Fibroblast of skin of right quadriceps (primary cell): Measurements from ENCODE around the gene FSIP1.

ENCODE experiments used
- DNase-seq: peaks from one replicate; pipeline ENCODE4 v3.0.0-alpha.2; 2013

The FSIP1 gene

DNA sequence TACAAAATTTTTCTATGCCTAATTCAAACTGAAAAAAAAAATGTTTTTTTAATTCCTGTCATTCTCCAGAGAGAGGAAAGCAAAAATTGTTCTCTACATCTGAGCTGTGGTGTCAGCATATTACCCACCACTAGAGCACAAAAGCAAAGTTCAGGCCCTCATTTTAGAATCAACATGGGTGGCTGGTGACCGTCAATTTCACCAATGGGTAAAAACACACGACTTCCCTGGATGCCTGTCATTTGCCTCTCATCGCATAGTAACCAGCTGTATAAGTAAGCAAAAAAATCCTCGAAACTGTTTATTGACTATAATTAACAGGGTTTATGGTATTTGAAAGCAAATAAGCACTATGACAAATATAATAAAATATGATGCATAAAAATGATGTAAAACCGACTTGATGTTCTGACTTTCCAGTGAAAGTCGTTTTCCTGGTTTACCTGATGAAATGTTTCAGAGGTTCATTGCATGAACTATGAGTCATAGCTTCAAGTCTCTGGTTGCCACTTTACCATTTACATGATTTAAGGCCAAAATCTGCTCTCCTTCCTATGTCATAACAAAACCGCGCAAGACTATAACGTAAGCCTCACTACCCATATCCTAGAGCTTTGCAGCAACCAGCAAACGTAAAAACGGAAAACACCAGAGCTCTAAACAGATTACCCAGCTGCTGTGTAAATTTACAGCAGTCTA, 141.3 kb downstream of the FSIP1 start:
- DNase-seq, result peak; percentile 51

DNA sequence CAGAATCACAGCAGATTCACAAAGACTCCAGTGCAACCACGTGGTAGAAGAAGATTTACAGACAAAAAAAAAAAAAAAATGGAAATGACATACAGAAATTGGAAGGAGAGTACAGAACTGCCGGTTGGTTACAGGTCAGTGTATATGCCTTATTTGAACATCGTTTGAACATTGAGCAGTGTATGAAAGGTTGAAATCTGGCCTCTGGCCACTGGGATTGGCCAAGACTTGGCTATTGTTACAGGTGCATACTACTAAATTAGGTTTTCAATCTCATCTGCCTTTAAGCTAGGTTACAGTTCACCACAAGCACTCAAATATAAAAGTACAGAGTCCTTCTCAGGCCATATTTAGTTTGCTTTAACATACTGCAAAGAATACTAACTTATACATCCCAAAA, 142.0 kb downstream of the FSIP1 start:
- no peak for DNase-seq

DNA sequence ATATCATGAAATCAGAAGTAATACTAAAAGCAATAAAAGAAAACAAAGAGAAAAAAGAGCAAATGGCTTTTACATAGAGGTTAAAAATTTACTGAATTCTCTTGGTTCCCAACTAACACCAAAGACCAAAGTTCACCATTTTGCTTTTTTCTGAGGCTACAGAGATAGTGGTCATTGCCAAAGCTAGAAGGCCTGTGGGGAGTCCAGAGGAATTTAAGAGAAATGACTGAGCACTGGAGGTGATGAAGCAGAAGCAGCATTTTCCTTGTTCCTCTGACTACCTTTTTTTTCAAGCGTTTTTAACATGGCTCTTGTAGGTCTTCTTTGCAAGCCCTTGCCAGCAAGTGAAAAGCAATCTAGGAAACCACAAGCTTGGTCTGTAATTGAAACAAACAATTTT, 143.6 kb downstream of the FSIP1 start:
- DNase-seq, result no peak

DNA sequence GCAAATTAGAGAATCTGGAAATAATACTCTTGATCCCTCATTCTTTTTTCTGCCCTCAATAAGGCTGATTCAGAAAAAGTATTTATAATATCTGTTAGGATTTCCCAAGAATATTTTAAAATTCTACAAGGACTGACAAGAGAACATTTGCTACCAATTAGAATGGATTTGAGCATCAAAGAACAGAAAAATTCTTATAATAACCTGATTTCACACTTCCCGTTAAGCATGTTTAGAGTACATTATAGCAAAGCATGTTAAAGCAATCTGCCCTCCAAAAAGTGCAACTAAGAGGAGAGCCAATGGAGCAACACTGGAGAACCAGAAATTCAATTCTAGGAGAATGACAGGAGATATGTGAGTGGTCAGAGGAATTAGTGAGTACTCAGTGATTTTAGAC, 144.6 kb downstream of the FSIP1 start:
- DNase-seq, result no peak

DNA sequence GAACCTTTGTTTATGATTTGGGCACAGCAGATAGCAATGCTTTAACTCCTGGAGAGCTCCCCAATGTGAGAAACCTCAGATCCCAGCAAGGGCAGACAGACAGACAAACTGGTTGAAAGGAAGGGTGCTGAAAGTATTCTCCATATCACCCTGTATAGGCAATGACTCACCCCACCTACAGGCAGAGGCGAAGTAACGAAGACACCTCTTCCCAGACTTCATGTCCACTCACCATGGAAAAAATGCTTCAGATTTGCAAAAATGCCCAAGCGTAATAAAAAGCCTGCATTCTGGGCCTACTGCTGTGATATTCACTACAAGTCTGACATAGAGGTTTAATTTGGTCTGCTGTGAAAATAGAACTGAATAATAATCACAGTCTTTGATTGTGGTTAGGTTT, 151.3 kb downstream of the FSIP1 start:
- DNase-seq, result peak; percentile 44

DNA sequence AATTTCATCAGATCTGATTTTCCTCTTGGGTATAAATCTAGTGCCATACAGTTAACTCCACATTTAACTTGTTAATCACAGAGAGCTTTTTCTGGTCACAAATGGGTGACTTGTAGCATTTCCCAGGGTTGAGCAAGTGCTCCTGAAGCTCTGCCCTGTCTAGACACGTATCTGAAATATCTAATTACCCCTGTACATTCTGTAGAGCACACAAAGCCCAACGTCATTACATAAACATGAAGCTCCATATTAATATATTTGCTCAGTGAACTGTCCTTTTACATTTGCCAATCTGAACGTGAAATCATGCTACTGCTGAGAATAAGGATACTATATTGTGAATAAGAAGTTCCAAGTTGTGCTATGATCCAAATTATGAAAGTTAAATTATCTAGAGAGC, 152.7 kb downstream of the FSIP1 start:
- DNase-seq, result no peak

DNA sequence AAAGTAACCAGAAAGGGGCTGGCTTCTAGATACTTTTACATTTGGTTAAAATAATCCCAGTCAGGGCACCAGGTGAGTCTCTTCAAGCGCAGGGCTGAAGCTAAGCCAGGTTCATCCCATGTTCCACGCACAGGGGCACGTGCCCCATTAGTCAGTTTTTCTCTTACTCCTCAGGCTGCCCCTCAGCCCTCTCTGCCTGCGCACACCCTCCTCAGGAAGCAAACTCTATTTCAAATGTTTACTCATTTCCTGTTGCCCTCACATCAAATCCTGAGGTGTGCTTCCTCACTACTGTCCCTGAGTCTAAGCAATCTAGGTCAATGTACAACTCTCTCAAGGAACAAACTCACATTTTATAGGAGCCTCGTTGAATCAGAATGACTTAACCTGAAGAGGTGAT, 153.3 kb downstream of the FSIP1 start:
- DNase-seq, result peak; percentile 14

DNA sequence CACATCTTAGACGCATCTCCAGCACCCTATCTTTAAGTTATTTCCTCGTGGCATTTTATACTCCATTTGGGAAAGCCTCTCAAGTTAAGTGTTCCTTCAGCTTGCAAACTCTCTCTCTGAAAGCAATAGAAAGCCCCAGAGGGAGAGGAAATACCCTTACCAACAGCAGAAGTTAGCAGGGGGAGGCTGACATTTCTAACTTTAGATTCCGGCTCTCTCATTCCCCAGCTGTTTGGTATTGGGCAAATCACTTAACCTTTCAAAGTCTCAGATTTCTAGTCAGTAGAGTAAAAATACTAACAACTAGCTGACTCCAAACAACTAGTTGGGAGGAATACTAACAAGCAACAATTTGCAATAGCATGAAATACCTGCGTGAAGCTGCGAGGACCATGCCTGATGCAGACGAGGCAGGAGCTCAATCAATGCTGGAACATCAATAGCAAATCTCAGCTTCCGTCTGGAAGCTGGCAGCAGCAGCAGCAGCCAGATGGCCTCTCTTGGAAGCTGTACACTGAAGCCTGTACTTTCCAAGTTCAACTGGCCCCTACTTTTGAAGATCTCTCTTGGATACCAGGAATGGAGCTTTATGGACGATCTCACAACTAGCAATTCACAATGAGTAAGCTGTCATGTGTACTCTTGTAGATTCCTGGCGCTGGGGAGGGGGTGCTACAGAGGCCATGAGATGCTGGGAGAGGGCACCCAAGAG, 153.9 kb downstream of the FSIP1 start:
- DNase-seq, result no peak

DNA sequence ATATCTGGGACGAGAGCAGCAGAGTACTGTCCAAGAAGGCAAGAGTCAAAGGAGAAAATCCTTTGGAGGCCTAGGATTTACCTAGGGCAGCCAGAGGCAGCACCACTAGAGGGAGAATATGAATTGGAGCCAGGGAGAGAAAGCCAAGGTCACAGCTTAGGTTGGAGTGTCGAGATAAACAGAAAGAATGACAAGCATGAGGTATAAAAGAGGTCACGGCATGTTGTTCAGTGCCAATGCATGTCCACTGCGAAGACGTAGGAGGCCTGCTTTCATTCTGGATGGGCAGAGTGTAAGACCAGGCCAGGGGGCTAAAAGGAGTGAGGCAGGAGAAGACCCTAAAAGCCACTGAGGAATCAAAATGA, 154.5 kb downstream of the FSIP1 start:
- DNase-seq, result no peak

DNA sequence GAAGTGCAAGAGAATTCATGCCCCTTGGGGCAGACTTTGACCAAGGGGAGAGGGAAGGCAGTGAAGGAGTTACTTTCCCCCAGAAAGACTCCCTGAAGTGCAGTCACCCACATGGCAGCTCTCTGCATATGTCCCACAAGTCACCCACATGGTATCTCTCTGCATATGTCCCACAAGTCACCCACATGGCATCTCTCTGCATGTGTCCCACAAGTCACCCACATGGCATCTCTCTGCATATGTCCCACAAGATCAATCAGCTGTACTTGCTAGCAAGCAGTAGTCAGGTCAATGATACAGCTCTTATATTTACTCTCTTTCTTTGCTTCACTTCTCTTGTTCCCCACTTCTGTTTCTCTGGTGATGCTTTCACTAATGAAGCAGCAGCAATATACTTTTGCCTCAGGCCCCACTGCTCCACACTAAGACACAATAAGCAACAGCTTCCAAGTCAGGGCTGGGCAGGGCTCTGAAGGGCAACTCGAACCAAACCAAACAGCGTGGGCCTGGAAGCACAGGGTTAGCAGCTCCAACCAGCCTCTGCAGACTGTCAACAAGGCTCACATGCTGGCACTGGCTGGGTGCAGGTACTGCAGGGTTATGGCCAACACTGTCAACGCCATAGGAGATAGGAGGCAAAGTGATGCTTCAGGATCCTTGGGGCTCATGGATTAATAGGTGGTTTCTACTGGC, 155.0 kb downstream of the FSIP1 start:
- DNase-seq, result no peak

DNA sequence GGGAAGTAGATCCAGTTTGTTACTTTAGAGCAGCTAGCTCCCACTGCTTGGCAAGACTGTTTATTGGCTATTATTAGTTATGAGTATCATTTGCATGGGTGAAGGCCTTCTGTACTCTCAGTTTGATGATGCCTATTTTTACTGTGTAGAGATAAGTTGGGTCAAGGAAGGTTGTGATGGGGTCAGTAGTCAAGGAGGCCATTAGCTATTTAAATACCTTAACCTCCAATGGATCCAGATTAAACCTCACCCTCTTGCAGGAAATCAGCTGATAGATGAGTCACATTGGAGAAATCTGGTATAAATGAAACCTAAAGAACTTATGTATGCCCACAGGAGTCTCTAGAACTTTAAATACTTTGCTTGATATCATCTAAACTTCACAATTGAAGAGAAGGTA, 156.8 kb downstream of the FSIP1 start:
- peak; percentile 40 for DNase-seq

DNA sequence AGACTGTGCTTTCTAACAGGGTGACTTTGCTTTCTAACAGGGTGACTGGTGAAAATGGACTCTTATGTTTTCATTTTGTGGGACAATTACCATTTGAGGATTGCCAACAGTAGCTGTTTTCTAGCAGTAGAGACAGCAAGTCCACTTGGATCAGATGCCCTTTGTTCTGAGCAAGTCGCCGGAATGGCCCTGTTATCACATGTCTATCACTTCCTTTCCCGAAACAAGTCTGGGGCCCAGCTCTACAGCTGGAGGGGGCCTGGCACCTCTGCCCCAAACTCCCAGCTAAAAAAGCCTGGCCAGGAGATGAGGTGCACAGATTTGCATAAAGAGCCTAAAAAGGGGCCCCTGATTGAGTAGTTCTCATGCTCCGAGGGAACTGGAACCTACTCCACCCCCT, 157.2 kb downstream of the FSIP1 start:
- DNase-seq, result no peak

DNA sequence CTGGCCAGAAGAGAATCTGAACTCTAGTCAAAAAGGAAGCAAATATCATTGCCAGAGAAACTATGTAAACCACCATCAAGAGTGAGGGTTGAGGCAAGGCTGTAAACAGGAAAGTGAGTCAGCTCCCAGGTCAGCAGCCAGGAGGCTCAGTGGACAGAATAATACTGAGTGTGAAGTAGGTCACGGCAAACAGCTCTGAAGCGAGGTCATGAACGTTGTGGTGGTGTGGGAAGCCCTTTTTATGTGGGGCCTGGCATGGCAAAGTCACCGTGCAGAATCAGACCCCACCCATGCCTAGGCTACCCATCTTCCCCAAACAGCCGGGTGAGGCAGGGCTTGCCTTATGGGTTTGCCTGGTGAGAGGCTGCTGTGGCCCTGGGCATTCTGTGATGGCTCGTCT, 157.8 kb downstream of the FSIP1 start:
- peak; percentile 82 for DNase-seq

DNA sequence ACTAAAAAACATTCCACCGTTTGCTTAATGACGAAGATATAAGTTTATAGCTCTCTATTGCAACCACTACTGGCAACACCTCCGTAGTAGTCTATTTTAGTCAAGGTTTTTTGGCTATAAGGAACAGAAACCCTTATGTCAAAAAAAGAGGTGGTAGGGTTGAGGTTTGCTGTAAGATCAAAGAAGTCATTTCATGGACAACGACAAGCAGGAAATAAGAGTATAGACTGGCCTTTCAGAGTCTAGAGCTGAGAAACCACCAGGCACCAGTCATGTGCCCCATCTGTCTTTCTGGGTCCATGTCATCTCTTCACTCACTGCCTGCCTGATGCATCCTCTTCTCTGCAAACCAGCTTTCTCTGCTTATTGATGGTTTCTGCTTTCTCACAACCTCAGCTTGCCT, 159.1 kb downstream of the FSIP1 start:
- no peak for DNase-seq

DNA sequence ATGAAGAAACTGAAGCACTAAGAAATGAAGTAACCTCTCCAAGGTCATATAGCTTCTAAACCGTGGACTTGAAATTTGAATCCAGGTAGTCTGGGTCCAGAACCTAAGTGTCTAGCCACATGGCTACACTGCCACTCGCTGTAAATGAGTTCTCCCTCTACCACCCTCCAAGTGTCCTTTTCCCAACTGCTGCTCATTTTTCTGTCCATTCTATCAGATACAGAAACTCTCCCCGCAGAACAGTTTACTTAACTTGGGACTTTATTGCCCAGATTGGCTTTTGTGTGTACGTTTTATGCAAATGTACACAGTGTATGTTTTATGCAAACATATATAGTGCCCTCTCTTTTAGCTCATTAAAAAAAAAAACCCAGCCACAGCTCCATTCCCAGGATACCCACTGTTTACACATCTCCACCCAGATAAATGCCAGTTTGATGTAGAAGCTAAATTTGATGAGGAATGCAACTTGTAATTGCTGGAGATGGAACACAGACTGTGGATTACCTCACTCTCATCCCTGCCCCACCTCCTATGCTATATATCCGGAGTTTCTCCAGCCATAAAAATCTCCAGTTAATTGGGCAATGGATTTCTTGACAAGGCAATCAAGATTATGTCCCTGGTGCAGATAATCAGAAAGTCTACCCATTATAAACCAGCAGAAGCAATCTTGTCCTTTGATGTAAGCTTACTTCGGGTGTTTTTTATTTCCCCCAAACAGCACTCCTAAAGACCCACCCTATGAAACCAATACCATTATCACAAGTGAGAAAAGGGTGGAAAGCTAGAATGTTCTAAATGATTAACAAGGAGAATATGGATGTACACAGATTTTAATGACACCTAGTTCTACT, 159.8 kb downstream of the FSIP1 start:
- DNase-seq, result no peak

DNA sequence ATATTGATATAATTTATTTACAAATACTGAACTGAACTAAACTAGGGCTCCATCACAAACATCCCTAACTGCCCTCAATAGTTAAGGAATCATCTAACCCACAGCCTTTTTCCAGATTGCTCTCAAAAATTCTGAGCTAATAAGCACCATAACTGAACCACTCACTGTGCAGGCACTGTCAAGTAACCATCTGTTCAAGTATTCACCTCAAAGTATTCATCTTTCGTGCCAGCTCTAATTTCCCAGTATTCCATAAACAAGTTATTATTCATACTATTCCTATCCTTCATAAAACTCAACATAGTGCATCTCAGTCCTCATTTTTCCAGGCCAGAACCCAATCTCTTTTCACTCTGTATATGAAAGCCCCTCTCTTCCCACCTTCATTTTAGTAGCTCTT, 160.7 kb downstream of the FSIP1 start:
- DNase-seq, result no peak

DNA sequence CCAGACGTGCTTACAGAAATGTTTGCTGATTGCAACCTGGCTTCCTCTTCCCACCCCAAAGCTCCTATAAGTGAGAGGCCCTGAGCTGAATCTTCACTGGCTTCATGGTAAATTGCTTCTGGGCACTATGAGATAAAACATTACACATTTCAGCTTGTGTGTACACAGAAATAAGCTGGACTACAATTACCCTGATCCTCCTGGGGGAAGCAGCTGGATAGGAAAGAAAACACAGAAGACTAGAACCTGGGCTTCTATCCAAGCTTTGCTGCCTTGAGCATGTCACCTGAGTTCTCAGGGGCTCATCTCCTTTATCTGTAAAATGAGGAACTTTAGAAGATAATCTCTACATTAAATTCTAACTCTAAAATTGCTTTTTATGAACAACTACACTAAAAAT, 161.4 kb downstream of the FSIP1 start:
- no peak for DNase-seq

DNA sequence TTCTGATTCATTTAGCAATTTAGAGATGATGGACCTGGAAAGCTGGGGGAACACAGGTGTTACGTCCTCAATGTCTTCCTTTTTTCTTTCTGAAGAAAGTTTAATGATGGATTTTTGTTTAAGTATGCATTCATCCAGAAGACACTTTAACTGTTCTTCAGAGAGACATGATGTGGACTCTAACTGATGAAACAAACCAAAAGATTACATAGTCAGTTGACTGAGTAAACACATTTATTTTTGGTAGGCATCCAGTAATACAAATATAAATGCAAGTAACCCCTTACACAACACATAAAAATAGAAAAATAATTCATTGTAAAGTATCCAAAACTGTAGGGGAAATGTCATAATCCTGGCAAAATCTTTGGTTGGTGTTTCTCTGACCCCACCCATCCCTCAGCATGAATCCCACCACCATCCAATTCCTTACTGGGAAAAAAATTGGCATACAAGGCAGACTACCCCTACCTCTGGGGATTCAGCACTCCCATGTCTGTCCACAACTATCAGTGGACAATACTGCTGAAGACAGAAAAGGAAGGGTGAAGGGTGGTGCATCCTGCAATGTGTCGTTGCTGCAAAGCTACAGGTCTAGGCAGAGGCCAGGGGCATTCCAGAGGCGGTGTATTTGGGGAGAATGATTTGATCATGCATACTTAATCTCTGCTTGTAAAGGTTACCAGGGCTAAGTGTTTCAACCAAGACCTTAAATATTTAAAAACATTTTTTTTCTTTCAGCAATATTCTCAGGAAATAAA, 164.4 kb downstream of the FSIP1 start:
- DNase-seq, result no peak

DNA sequence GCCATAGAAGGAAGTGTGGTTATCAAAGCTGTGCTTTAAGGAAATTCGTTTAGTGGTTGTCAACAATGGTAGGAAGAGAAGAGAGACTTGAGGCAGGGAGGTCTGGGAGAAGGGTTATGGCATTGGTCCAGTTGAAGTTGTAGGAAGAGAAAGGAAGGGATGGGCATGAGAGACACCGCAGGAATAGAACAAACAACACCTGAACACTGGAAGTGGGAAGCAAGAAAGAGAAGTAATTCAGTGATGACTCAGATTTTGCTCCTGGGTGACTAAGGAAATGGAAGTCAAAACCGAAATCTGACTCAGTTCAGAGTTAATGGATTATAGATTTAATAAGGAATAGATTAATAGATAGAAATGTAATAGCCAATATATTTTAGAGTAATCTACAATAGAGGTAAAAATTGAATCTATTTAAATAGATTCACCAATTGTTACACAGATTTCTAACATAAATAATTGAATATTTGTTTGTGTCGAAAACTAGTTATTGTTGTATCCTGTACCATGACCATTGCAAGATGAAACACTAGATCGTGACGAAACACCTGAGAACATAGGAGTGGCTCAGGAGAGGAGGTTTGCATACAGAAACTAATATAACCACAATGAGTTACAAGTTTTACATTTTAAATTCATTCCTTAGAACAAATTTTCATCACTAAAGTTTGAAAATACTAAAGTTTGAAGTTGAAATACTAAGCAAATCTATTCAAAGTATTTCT, 165.7 kb downstream of the FSIP1 start:
- DNase-seq, result no peak

DNA sequence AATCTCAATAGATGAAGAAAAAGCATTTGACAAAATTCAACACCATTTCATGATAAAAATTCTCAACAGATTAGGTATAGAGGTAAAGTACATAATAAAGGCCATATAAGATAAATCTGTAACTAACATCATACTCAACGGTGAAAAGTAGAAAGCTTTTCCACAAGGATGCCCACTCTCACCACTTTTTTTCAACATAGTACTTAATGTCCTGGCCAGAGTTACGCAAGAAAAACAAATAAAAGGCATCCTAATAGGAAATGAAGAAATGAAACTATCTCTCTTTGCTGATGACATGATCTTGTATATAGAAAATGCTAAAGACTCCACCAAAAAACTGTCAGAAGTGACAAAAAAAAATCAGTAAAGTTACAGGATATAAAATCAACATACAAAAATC, 168.8 kb downstream of the FSIP1 start:
- DNase-seq, result no peak

DNA sequence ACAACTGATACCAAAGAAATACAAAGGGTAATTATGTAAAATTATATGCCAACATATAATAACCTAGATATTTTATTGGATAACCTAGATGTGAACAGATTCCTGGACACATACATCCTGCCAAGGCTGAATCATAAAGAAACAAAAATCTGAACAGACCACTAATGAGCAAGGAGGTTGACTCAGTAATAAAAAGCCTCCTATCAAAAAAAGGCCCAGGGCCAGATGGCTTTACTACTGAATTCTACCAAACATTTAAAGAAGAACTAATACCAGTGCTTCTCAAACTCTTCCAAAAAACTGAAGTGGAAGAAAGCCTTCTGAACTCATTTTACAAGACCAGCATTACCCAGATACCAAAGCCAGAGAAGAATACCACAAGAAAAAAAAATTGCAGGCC, 169.4 kb downstream of the FSIP1 start:
- DNase-seq, result no peak

DNA sequence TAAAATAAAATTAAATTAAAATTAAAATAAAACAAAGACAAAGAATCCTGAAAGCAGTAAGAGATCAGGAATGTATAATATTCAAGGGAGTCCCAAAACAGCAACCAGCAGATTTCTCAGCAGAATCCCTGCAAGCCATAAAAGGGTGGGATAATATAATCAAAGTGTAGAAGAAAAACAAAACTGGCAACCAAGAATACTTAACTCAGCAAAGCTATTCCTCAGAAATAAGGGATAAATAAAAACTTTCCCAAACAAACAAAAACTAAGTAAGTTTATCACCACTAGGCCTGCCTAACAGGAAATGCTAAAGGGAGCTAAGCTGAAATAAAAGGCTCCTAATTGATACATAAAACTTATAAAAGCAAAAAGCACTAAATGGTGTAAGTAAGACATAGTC, 172.0 kb downstream of the FSIP1 start:
- DNase-seq, result no peak
